Renal cortex interstitium (tissue), 11 donors: ENCODE results near the gene TET3. TPM values are rescaled to one million over a fixed set of nuclear protein-coding genes. Genes with fewer than 3 reads are reported as not detected.

Experiments
- DNase-seq, 11 donors: peaks; one replicate each; pipeline ENCODE4 v3.0.0-alpha.2; 2013; ENCODE audit warnings: low read depth in 9 of 11, low spot score in 4 of 11; ENCODE audit errors: extremely low read depth in 1 of 11
- polyA plus RNA-seq, 3 donors: library from polyadenylated mRNA; unstranded; fragments of 120-200 nt; gene quantifications; one replicate each; pipeline ENCODE4 v1.2.1, GENCODE V29; 2013; ENCODE audit not compliant: insufficient read length in 3 of 3

Gene TET3
- polyA plus RNA-seq, 3 donors = 22.4 to 24.8 (median 24.8) TPM

- peak in 6 of 11 donors; percentile 50 to 87 (median 67) for DNase-seq
Measured at GRCh38 chr2:73999881-74000597, 15.3 kb downstream of the TET3 start.

GRCh38 chr2:74000666-74001065, 16.0 kb downstream of the TET3 start:
- DNase-seq = no peak

- DNase-seq = no peak
Measured at GRCh38 chr2:74001121-74001520, 16.4 kb downstream of the TET3 start.

DNA sequence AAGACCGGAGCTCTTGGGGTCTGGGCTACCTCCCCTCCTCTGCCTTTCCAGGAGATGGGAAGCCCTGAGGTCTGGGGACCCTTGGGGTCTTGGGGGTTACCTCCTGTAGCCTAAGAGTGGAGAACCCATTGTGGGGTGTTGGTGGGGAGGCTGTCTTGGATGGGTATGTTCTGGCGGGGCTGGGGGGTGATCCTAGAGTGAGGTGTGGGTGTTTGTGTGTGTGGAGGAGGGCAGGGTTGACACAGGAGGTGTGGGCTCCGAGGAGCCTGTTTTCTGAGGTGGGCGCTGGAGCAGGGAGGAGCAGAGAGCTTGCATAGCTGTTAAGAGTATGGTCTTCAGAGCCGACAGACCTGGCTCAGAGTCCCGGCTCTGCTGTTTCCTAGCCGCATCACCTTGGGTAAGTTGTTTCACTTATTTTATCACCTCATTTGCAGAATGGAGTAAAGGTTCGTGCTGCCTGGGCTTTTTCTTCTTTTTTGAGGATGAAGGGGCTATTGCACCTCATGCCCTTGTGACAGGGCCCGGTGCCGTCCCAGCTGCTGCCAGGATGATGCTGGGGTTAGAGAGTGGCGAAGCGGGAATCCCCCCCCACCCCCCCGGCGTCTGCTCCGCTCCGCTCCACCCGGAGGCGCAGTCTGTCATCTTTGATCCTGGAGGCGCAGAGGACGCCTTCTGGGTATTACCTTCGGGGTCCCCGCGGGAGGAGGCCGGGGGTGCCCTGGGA, 17.2 kb downstream of the TET3 start:
- DNase-seq = no peak

DNA sequence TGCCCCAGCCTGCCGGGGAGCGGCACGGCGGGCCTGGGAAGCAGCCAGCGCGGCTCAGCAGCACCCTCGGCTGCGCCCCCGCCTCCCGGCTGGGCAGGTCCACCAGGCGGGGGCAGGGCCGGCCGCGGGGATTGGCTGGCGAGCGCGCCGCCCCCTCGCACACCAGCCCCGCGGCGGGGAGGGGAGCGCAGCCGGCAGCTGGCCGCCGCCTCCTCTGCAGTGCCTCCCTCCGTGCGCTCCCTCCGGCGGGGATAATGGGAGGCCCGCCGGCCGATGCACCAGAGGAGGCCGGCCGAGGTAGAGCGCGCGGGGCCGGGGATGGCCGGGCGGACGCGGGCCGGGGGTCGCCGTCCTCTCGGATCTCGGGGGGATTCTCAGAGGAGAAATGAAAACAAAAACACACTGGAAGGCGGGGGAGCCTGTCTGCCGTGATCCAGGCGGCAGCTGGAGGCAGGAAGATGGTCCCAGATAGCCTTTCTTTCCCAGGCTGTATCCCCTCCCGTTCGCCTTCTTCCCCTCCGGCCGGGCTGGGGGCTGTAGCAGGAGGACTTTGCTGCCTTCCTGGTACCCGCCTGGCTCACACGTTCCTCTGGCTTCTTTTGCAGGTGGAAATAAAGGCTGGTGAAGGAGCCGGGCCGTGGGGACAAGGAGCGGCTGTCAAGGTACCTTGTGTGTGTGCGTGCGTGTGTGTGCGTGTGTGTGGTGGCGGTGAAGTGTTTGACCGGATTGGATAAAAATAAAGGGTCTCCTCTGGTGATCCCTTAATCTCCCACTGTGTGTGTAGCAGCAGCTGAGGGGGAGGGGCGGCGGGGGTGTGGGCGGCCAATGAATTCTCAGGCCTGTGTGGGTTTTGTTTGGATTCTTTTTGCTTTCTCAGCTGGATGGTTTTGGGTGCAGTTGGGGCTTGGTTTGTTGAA, 18.1 kb downstream of the TET3 start:
- peak in 7 of 11 donors; percentile 78 to 86 (median 81) for DNase-seq

GRCh38 chr2:74003494-74004211, 18.9 kb downstream of the TET3 start:
- DNase-seq = no peak

DNA sequence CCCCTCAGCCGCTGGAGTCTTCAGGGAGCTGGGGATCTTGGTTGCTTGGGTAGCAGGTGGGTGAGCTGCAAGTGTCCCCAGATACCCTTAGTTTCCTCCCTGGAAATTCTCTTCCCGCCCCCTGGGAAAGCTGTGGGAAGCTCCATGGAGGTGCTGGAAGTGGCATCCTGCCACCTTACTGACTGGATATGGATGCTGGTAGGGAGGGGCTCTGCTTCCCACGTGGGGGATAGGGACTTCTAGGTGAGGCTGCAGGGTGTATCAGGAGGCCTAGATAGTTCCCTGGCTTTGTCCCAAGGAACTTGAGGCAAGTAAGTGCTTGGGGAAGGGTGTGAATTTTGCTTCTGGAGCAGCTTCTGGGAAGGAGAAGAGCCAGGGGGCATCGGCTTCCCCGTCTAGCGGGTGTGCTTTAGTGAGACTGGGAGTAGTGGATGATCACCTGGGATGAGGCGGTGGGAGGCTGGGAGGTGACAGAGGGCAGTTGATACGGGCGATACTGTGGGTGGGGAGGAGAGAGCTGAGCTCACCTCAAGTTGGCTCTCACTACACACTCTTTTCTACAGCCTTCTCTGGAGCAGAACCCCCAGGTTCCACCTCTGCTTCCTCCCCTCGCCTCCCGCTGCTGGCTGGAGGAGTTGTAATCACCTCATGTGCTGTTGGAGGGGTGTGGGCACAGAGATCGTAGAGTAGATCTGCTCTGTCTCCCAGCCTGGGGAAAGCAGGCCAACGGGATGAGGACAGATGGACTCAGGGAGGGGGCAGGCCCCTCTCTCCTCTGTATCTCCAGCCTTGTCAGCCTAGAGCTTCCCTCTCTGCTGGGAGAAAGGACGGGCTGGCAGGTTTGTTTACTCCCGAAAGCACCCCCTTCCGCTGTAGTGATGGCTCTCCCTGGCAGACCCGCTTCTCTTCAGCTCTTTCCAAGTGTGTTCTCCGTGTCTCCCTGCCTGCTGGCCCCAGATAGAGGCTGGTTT, 19.8 kb downstream of the TET3 start:
- no peak for DNase-seq

- no peak for DNase-seq
Measured at GRCh38 chr2:74005786-74006185, 21.1 kb downstream of the TET3 start.

GRCh38 chr2:74006459-74006858, 21.7 kb downstream of the TET3 start:
- DNase-seq = peak in 1 of 11 donors; percentile 42

GRCh38 chr2:74007121-74007520, 22.4 kb downstream of the TET3 start:
- no peak for DNase-seq

GRCh38 chr2:74007711-74008110, 23.0 kb downstream of the TET3 start:
- DNase-seq = no peak

DNA sequence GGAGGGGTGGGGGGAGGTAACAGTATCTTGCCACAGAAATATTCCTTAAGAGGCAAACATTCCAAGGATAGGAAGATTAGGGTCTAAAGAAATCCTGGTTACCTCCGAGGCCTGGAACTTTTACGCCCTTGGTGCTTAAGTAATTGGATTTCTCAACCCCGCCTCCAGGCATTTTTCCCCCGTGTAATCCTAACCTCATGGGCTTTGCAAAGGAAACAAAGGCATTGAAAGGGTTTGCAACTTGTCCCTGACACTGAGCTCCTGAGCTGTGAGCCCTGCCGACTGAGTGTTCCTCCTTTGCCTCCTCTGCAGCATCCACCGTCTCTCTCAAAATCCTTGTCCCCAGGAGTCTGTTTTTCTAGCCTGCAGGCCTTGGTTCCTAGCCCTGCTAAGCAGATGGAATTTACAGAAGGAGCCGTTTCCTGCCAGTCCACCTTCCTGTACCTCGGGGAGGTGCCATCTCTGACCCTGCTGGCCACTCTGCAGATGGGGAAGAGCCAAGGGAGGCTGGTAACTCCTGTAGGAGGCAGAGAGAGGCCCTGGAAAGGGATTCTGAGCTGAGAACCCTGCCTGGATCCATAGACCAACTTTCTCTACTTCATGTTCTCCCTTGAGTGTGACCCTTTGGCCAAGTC, 24.2 kb downstream of the TET3 start:
- no peak for DNase-seq

GRCh38 chr2:74009577-74009976, 24.9 kb downstream of the TET3 start:
- DNase-seq = no peak

- DNase-seq = peak in 1 of 11 donors; percentile 37
Measured at GRCh38 chr2:74010087-74010541, 25.4 kb downstream of the TET3 start.

DNA sequence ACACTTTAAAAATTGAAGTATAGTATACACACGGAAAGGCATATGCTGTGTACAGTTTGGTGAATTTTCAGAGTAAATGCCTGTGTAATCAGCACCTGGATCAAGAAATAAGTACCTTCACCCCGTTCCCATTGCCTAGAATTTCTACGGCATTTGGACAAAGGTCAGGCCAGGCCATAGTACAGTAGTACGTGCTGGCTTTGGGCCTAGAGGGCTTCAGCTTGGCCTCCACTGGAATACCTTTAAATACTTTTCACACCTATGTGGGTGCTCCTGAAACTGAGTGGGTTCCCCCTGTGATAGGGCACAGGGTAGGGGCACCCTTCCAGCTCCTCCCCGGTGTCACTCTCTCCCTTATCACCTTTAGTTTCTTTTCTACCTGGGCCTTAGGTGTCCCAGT, 26.5 kb downstream of the TET3 start:
- DNase-seq = no peak

GRCh38 chr2:74014813-74015212, 30.1 kb downstream of the TET3 start:
- no peak for DNase-seq

DNA sequence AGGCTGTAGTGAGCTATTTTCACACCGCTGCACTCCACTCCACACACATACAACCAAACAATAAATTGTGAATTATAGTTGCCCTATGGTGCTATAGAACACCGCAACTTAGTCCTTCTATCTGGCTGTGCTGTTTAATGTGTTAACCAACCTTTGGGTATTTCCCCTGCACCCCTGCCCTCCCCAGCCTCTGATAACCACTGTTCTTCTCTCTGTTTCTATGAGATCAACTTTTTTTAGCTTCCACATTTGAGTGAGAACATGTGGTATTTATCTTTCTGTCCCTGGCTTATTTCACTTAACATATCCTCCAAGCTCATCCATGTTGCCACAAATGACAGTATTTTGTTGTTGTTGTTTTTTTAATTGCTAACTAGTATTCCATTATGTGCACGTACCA, 32.5 kb downstream of the TET3 start:
- no peak for DNase-seq
